Progenitor cell of endocrine pancreas (in vitro differentiated cells): ENCODE results near the gene KSR1. TPM values are rescaled to one million over a fixed set of nuclear protein-coding genes. Genes with fewer than 3 reads are reported as not detected.
A peak's percentile ranks its signal among the peaks of the same experiment; 100 is the strongest.

Experiments
- DNase-seq: peaks from one replicate; pipeline ENCODE4 v3.0.0; 2021; ENCODE audit warnings: low spot score; ENCODE audit not compliant: unreplicated experiment
- H3K27ac Mint-ChIP-seq: 2 replicates; pipeline ENCODE4 v1.8.0; 2021; ENCODE audit warnings: mild to moderate bottlenecking, moderate library complexity, mixed read lengths
- H3K27me3 Mint-ChIP-seq: 2 replicates; pipeline ENCODE4 v1.8.0; 2021; ENCODE audit warnings: mixed read lengths
- H3K36me3 Mint-ChIP-seq: 2 replicates; pipeline ENCODE4 v1.8.0; 2022; ENCODE audit warnings: mixed read lengths; ENCODE audit not compliant: insufficient read depth
- H3K4me1 Mint-ChIP-seq: 2 replicates; pipeline ENCODE4 v1.8.0; 2021; ENCODE audit warnings: low read depth, mixed read lengths
- H3K4me3 Mint-ChIP-seq: 2 replicates; pipeline ENCODE4 v1.8.0; 2021; ENCODE audit warnings: low read depth, mild to moderate bottlenecking, moderate library complexity, mixed read lengths
- H3K9me3 Mint-ChIP-seq: 2 replicates; pipeline ENCODE4 v1.8.0; 2021; ENCODE audit warnings: low read depth, mixed read lengths
- CTCF ChIP-seq: fragments of 200-600 bp; sonication (generic); IDR thresholded peaks from one replicate; pipeline ENCODE4 v1.5.0; 2021; ENCODE audit warnings: antibody characterized with exemption, mild to moderate bottlenecking; ENCODE audit not compliant: unreplicated experiment
- total RNA-seq: library from RNA; stranded (reverse); gene quantifications from 2 replicates; pipeline ENCODE4 v1.2.1, GENCODE V29; 2021

Gene KSR1
- total RNA-seq, 1 donor from 2014 or later: 70.1 TPM

- Mint-ChIP-seq H3K4me1 (peaks cover 26% of the 10 kb centered on the region), H3K4me3 (no peak overlapping the region), H3K9me3 (peaks cover 4% of the 10 kb centered on the region), H3K36me3 (no peaks in the 10 kb centered on the region), H3K27me3 (no peaks in the 10 kb centered on the region), H3K27ac (no peak overlapping the region)
- DNase-seq: no peak
- TF ChIP-seq CTCF: no peak
Observed at GRCh38 chr17:27518545-27519521, 62.6 kb downstream of the KSR1 start.

- Mint-ChIP-seq H3K27me3 (no peaks in the 10 kb centered on the region), H3K36me3 (no peaks in the 10 kb centered on the region), H3K4me3 (no peak overlapping the region), H3K4me1 (peaks cover 27% of the 10 kb centered on the region), H3K9me3 (peaks cover 4% of the 10 kb centered on the region), H3K27ac (no peak overlapping the region)
- no peak for TF ChIP-seq CTCF
- DNase-seq: no peak
Observed at GRCh38 chr17:27519550-27519949, 63.3 kb downstream of the KSR1 start.

- no peak overlapping the region for H3K4me3 Mint-ChIP-seq
- no peaks in the 10 kb centered on the region for H3K36me3 Mint-ChIP-seq
- peak overlapping the region; percentile 76 for H3K27ac Mint-ChIP-seq
- H3K9me3 Mint-ChIP-seq: peaks cover 4% of the 10 kb centered on the region
- peaks cover 27% of the 10 kb centered on the region for H3K4me1 Mint-ChIP-seq
- H3K27me3 Mint-ChIP-seq: no peaks in the 10 kb centered on the region
- no peak for DNase-seq
- TF ChIP-seq CTCF: no peak
Observed at GRCh38 chr17:27520491-27521185, 64.4 kb downstream of the KSR1 start.

- H3K36me3 Mint-ChIP-seq: no peaks in the 10 kb centered on the region
- H3K4me3 Mint-ChIP-seq: no peak overlapping the region
- no peak for DNase-seq
- no peak for TF ChIP-seq CTCF
- no peaks in the 10 kb centered on the region for H3K9me3 Mint-ChIP-seq
- H3K4me1 Mint-ChIP-seq: peaks cover 31% of the 10 kb centered on the region
- peak overlapping the region; percentile 76 for H3K27ac Mint-ChIP-seq
- H3K27me3 Mint-ChIP-seq: no peaks in the 10 kb centered on the region
Observed at GRCh38 chr17:27521281-27522027, 65.2 kb downstream of the KSR1 start.

- H3K27me3 Mint-ChIP-seq: no peaks in the 10 kb centered on the region
- H3K27ac Mint-ChIP-seq: peak overlapping the region; percentile 40
- no peak for DNase-seq
- peaks cover 37% of the 10 kb centered on the region for H3K4me1 Mint-ChIP-seq
- no peaks in the 10 kb centered on the region for H3K9me3 Mint-ChIP-seq
- no peak for TF ChIP-seq CTCF
- H3K36me3 Mint-ChIP-seq: no peaks in the 10 kb centered on the region
- H3K4me3 Mint-ChIP-seq: no peak overlapping the region
Observed at GRCh38 chr17:27522028-27522635, 65.9 kb downstream of the KSR1 start.
